Head of caudate nucleus (tissue), 42 donors: ENCODE measurements around the gene ANXA6.

ENCODE experiments used
- DNase-seq, 42 donors: peaks; one replicate each; pipeline versions ENCODE4 v3.0.0 to v3.0.0-alpha.2; 2020 to 2021; ENCODE audit warnings: mixed read lengths in 7 of 42
- intact Hi-C: fragments of 100-400 bp; cut with DNase I; formaldehyde crosslinking; loops from one replicate; pipeline ENCODE4 v1.15.0; 2022

ANXA6 gene

DNA sequence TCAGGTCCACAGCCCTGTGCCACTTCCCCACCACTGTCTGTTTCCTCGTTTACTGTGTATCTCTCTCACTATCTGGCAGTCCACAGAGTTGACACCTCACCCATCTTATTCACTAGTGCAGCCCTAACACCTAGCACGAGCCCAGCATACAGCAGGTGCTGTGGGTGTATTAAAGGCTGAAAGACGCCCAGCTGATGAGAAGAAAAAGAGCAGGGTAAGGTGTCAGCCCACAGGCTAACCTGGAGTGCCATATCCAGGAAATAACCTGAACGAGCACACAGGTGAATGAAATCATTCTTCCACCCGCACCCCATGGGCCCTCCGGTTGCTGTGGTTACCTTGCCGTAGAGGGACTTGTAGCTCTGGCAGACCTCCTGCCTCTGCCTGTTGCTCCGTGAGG is 18.6 kb downstream of the ANXA6 start:
- intact Hi-C loops, result no loop called here
- DNase-seq, result no peak

GRCh38 chr5:151138114-151138513 is 19.5 kb downstream of the ANXA6 start:
- intact Hi-C loops, result no loop called here
- no peak for DNase-seq

GRCh38 chr5:151137067-151137825 is 20.3 kb downstream of the ANXA6 start:
- intact Hi-C loops, result no loop called here
- DNase-seq, result peak in 20 of 42 donors; percentile 16 to 72 (median 48)

DNA sequence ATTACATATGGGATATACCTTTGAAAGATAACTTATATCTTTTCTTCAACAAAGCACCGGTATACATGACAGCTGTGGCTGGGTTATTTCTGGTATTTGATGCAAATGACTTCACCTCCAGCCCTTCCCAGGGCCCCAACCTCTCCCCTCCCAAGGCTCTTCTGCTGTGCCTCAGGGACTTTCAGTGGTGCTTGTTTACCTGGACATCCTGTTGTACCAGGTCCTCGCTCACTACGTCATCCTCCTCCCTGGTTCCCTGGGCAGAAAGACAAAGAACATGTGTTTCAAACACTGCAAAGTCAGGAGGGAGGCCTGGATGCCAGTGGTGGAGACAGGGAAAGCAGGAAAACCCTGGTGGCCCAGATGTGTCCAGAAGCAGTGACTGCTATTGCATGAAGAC is 23.4 kb downstream of the ANXA6 start:
- intact Hi-C loops, result no loop called here
- DNase-seq, result no peak

- DNase-seq, result peak in 2 of 42 donors; percentile 22 to 23
- intact Hi-C loops, result no loop called here
These were observed 24.6 kb downstream of the ANXA6 start for GRCh38 chr5:151132963-151133362.

- DNase-seq, result no peak
- intact Hi-C loops, result no loop called here
These were observed 26.4 kb downstream of the ANXA6 start for GRCh38 chr5:151130922-151131891.

DNA sequence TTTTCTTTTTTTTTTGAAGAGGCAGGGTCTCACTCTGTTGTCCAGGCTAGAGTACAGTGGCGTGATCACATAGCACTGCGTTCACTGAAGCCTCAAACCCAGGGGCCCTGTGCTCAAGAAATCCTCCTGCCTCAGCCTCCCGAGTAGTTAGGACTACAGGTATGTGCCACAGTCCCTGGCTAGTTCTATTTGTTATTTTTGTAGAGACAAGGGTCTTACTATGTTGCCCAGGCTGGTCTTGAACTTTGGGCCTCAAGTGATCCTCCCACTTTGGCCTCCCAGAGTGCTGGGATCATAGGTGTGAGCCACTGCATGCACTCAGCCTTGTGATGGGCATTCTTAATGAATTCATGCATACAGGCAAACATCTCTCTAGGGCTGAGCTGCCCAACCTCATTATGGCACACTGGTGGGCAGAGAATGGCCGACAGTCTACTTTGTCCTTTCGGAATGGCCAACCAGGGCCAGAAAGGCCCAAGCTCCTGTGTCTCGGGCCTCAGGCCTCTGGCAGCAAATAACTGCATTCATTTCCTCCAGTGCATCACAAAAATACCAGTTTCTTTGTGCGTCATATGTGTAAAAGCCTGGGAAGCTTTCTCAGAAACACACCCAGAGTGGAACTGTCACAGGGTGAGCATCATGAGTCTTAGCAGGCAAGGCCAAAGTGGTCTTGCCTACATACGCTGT is 27.2 kb downstream of the ANXA6 start:
- no peak for DNase-seq
- intact Hi-C loops, result no loop called here

GRCh38 chr5:151128817-151129216 is 28.8 kb downstream of the ANXA6 start:
- intact Hi-C loops, result loop anchor here (5.0 kb wide), 1 partner anchor 33 kb away; no protein-coding TSS in a partner anchor
- no peak for DNase-seq

DNA sequence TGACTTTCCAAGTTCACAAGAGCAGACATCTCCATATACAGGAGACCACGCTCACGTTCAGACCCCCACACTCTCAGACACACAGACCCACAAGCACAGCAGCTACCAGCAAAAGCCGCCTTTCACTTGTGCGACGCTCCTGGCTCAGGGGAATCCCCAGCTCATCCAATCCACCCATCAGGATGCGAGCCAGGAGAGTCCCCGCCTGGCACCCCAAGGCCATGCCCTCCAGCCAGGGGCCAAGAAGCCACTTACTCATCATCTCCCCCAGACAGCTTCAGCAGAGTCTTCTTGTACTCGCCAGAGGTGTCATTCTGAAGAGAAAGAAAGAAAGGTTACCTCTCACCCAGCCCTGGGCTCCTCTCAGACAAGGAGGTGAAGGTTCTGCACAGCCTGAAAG is 29.7 kb downstream of the ANXA6 start:
- DNase-seq, result no peak
- intact Hi-C loops, result loop anchor here (5.0 kb wide), 1 partner anchor 34 kb away; no protein-coding TSS in a partner anchor

DNA sequence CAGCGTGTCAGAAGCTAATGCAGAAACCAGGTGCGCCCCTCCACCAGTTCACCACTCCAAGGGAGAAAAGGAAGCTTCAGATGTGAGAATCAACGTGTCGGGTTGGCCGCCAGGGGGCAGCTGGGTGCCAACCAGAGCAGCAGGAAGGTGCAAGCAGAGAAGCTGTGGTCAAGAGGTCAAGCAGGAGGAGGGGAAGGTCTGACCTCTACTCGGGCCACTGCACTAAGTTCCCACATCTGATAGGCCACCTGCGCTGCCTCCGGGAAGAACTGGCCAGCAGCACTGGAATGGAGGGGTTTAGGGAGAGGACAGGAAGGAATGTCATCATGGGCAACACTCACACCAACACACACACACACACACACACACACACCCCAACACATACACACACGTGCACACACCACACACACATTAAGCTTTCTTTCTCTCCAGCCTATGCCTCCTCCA is 31.4 kb downstream of the ANXA6 start:
- DNase-seq, result peak; percentile 52 to 89 (median 80)
- intact Hi-C loops, result loop anchor here (5.0 kb wide), 1 partner anchor 36 kb away; no protein-coding TSS in a partner anchor

- peak in 1 of 42 donors; percentile 49 for DNase-seq
- intact Hi-C loops, result loop anchor here (5.0 kb wide), 1 partner anchor 37 kb away; no protein-coding TSS in a partner anchor
These were observed 32.2 kb downstream of the ANXA6 start for GRCh38 chr5:151125421-151125820.

DNA sequence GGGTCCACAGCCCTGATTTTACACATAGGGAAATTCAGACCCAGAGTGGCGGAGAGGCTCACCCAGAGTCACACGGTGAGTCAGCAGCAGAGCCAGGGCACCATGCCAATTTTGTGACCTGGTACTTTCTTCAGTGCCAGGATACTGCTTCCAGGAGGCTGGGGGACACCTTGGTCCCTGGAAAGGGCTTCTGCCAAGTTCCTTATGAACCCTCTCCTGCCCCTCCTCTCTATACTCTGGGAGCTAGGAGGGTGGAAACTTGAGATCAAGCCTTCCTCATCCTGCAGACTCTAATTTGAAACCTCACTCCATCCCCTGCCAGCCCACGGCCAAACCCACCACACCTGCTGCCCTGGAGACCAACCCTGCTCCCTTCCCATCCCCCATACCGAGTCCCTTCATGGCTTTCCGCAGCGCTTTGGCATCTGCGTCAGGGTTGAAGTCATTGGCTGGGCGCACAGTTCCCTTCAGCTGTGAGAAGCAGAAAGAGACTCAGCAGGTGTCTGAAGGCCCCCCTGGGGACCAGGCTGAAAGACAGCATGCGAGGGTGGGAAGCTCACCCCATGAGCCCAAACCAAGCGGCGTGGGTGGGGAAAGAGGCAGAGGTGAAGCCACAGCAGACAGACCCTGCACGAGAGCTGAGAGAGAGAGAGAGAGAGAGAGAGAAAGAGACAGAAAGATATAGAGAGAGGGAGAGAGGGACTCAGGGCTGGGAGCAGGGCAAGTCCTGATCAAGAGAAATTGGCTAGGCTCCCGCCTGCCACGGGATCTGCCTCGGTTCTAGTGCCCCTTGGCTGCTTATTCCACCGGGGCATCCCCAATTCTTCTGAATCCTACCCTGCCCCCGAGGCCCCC is 33.5 kb downstream of the ANXA6 start:
- intact Hi-C loops, result no loop called here
- peak in 20 of 42 donors; percentile 19 to 73 (median 46) for DNase-seq

- intact Hi-C loops, result no loop called here
- no peak for DNase-seq
These were observed 34.8 kb downstream of the ANXA6 start for GRCh38 chr5:151122828-151123227.

GRCh38 chr5:151121665-151122064 is 35.9 kb downstream of the ANXA6 start:
- intact Hi-C loops, result no loop called here

GRCh38 chr5:151121095-151121494 is 36.5 kb downstream of the ANXA6 start:
- intact Hi-C loops, result no loop called here
- no peak for DNase-seq

More at GRCh38 chr5:151121665-151122064, 35.9 kb downstream of the ANXA6 start:
- DNase-seq, result peak in 8 of 42 donors; percentile 35 to 60 (median 47)

GRCh38 chr5:151118913-151119575 is 38.5 kb downstream of the ANXA6 start:
- intact Hi-C loops, result loop anchor here (5.0 kb wide), 1 partner anchor 67 kb away; no protein-coding TSS in a partner anchor
- DNase-seq, result no peak

DNA sequence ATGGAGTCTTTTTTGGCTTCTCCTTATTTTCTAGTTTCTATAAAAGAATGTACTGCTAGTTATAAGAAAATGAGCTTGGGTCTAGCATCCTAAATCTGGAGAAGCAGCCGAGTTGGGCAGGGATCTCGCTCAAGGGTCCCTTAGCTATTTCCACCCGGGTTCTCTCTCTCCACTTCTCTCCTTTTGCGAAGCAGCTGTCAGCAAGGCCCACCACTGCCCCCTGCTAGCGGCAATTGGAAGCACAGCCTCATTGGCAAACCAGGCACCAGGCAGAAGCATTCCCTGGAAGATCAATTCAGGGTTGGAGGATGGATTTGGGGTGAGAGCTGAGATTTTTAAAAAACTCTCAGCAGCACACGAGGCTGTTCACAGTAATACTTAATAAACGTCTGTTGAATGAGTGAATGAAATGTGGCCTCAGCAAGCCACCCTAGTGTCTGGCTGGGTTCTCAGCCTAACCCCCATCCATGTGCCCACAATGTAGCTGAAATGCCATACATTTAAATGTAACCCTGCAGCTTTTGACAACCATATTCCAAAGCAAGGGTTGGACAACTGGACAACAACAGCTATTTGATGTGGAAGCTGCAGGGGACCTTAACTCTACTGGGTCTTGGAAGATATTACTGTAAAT is 42.2 kb downstream of the ANXA6 start:
- DNase-seq, result peak; percentile 66 to 93 (median 86)
- intact Hi-C loops, result loop anchor here (5.0 kb wide), 1 partner anchor 63 kb away; no protein-coding TSS in a partner anchor
